ENCODE measurements around the gene FBXW7.
"Not testable (repeated sequence)": the region's sequence is repeated elsewhere in the genome, so short reads cannot be mapped to it uniquely, and the experiment has no call there.

The FBXW7 gene

DNA sequence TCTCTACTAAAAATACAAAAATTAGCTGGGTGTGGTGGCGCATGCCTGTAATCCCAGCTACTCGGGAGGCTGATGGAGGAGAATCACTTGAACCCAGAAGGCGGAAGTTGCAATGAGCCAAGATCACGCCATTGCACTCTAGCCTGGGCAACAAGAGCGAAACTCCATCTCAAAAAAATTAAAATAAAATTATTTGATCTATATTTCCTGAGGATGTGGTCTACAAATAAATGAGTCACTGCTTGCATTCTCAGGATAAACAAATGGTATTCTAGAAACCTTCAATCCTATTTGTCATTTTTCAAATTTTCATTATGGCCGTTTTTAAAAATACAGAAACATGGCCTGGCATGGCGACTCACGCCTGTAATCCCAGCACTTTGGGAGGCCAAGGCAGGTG is 8.6 kb upstream of the FBXW7 start:
- not testable (repeated sequence) for DNase-seq

DNA sequence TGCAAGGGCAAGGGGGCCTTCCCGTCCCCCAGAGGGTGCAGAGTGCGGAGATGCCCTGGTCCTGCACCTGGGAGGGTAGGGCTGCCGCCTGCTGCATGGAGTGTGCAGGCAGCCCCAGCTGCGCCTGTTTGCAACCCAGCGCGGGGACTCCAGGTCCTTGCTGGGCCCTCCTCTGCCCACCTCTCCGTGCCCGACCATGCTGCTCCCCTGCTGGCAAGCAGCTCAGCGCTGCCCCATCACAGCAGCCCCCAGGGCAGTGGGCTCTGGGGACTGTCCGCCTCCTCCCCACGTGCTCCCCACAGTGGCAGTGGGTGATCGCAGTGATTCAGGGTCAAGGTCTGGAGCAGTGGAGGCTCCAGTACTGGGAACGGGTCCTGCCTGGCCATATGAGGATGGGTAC is 5.0 kb upstream of the FBXW7 start:
- DNase-seq, result no peak

- no peak for DNase-seq
Measured at GRCh38 chr4:152540293-152540674, 4.4 kb upstream of the FBXW7 start.

DNA sequence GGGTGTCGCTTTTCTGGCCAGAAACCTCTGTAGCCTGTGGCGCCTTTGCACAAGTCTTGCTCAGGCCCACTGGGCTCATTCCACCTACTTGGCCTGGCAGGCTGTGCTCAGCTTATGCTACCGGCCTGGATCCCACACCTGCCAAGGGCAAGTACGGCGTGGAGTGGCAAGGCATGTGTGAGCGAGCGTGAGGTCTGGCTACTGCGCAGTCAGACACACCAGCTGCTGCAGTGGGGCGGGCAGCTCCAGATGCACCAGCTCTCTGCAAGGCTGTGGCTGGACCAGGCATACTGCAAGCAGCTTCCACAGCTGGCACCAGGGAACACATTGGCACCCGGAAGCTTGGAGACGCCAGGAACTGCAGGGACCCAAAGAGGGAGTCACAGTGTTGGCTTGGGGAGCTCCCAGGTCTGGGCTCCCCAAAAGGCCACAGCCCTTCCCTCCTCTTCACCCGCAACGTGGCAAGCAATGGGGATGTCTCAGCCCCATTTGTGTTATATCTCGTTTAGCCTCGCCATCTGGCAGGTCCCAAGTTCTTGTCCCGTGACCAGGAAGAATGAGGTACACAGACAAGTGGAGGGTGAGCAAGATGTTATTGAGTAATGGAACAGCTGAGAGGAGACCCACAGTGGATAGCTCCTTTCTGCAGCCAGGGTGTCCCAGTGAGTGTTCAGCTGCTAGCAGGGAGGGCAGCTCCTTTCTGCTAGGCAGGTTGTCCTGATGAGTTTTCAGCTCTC is 3.8 kb upstream of the FBXW7 start:
- no peak for DNase-seq

DNA sequence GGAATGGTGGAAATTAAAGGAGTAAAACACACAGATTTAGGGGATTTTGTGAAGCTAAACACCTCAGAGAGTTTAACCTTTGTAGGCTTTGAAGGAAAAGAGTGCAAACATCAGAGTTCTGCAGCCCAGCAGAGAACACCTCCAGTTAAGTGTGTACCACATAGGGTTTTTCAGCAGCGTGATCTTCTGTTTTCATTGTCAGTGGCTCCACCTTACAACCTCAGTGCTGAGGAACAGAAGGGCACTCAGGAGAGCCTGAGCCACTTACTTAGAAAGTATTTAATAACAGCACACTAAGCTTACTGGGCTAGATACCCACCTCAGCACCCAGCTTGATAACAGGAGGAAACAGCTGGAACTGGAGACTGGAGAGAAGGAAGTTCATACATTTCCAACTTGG is 2.0 kb upstream of the FBXW7 start:
- DNase-seq, result no peak

- no peak for DNase-seq
Measured at GRCh38 chr4:152536545-152537182, 772 bp upstream of the FBXW7 start.

DNA sequence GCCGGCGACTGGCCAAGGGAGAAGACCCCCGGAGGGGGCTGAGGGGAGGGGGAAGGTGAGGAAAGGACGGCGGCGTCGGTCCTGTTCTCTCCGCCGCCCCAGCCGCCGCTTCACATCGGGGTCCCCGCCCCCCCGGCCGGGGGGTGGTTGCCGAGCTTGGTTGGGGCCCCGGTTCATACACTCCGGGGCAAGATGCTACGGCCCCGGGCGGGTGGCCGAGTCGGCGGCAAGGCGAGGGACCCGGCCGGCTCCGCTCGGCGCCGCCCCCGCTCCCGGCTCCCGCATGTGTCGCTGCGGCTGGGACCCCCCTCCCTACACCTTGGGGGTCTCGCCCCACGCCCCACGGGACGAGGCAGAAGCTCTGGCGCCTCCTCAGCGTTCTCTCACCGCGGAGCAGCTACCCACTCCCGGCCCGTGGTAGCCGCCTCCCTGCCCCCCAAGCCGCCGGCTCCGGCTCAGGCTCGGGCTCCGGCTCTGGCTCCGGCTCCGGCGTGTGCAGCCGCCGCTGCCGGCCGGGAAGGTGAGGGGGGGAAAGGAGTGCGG is 461 bp downstream of the FBXW7 start:
- DNase-seq, result no peak

DNA sequence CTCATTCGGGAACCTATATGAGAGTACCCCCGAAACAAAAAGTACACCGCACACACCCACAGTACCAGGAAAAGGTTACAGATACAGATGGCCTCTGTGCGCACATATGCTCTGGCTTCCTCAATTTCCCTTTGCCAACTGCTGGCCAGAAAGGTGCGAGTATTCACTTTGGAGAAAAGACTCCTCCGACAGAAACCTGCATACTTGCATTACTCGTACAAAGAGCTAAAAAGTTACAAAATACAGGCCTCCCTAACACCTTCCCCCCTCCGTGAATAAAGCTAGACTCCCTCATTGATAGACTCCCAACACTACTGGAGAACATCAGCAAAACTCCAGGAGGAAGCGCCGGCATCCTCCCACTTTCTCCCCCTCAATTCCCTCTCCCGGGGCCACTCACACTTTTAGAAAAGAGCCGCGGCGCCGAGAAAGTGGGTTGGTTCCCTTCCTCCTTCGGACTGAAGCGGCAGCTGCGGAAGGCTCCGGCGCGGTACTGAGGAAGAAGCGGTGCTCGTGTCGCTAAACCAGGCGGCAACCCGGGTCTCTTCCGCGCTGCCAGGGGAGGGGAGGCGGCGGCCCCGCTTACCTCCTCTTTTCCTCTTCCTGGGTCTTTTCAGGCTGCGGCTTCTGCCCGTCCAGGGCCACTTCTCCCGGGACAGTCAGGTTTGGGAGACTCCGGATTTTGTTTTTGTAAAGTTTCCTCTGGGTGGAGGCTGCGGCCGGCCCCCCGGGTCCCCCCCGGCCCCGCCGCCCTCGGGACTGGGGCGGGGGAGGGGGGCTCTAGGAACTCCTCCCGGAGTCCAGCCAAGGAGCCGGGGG is 1.1 kb downstream of the FBXW7 start:
- no peak for DNase-seq

GRCh38 chr4:152531479-152531878 is 4.4 kb downstream of the FBXW7 start:
- no peak for DNase-seq

GRCh38 chr4:152530600-152530999 is 5.3 kb downstream of the FBXW7 start:
- DNase-seq, result no peak

GRCh38 chr4:152529880-152530279 is 6.0 kb downstream of the FBXW7 start:
- DNase-seq, result no peak

DNA sequence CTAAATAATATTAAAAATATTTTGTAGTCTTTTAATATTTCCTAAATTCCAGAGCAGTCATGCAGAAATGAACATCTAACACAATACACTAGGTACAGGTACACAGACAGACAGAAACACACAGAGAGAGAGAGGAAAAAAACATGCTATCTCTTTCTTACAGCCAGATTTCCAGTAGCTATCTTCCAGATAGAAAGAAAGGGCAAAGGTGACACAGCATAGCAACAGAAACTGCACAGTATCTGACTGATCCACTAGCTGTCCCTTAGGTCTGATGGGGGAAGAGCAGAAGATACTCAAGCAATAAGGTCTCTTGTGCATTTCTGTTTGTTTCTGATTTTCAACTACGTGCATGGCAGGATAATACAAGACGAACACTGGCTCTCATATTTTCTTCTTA is 7.8 kb downstream of the FBXW7 start:
- DNase-seq, result no peak

GRCh38 chr4:152525878-152526277 is 10.0 kb downstream of the FBXW7 start:
- no peak for DNase-seq

GRCh38 chr4:152524427-152524826 is 11.5 kb downstream of the FBXW7 start:
- DNase-seq, result no peak

DNA sequence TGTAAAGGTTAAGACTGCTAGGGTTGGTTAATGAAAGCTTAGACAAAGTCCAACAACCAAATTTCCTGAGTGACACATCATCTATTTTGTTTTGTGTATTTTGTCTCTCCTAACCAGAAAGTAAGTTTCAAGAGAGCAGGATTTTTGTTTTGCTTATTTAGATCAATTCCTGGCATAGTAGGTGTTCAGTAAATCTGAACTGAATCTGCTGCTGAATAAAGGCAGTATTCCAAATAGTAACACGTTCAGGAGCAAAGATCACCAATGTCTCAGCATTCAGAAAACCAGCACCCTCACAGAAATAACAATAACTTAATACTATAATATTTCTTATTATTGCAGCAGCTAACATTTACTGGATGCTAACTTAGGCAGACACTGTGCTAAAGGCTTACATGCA is 12.2 kb downstream of the FBXW7 start:
- DNase-seq, result no peak

DNA sequence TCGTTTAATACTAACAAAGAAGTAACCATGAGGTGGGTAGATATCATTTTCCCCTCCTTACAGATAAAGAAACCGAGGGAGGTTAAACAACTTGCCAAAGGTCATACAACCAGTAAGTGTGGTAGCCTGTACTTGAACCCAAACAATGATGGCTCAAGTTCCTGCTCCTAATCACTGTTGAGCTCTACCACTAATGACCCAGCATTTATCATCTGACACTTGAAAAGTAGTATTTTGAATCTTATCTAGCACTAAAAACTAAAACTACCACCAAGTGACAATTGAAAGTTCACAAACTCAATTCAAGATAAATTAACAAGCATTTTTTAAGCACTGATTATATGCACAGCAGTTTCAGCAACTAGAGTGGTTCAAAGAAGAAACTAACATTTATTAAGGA is 13.1 kb downstream of the FBXW7 start:
- DNase-seq, result no peak

DNA sequence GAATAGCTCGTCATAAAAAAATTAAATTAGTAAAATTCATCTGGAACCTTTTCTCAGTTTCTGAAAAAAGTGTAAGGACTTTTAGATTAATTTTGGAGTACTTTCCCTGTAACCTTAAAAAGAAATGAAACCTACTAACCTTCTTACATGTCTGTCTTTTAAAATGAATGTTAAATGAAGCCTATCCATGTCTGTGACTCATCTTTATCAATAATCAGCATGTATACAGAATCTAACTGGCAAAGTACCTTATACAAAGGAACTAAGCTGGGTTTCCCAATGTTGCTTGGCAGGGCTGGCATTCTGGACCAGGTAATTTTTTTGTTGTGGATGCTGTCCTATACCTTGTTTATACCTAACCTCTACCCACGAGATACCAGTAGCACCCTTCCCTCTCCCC is 13.6 kb downstream of the FBXW7 start:
- DNase-seq, result no peak

- DNase-seq, result no peak
Measured at GRCh38 chr4:152516156-152516555, 19.7 kb downstream of the FBXW7 start.

DNA sequence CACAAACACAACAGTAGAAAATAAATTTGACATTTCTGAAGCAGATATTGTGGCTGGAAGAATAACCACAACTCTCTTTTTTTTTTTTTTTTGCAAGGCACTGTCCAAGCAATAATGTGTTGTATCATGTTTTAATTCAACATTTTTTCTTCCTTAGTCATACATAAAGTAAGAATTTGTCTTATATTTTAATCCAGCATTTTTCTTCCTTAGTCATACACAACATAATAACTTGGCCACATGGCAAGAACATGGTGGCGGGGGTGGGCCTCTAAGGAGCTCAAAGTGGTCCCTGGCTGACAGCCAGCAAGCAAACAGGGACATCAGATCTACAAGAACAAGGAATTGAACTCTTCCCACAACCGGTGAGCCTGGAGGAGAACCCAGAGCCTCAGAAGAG is 20.2 kb downstream of the FBXW7 start:
- no peak for DNase-seq

DNA sequence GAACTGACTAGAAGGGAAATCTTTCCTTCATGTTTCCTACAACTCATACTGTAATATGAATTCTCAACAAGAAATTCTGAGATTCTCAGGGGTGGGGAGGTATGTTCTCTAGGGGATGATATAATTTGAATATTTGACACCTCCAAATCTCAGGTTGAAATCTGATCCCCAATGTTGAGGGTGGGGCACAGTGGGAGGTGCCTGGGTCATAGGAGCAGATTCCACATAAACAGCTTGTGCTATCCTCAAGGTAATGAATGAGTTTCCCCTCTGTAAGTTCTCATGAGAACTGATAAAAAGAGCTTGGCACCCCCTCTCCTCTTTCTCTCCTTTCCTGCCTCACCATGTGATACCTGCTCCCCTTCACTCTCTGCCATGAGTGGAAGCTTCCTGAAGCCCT is 21.5 kb downstream of the FBXW7 start:
- no peak for DNase-seq

- DNase-seq, result no peak
Measured at GRCh38 chr4:152513078-152513477, 22.8 kb downstream of the FBXW7 start.

DNA sequence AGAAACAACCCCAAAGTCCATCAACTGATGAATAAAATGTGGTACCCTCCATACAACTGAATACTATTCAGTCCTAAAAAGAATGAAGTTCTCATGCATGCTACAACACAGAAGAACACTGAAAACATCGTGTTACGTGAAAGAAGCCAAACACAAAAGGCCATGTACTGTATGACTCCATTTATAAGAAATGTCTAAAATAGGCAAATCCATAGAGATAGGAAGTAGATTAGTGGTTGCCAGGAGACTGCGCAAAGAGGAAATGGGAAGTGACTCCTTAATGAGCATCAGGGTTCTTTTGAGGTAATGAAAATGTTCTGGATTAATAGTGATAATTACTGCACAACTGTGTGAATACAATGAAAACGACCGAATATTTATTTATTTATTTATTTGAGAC is 23.4 kb downstream of the FBXW7 start:
- no peak for DNase-seq

DNA sequence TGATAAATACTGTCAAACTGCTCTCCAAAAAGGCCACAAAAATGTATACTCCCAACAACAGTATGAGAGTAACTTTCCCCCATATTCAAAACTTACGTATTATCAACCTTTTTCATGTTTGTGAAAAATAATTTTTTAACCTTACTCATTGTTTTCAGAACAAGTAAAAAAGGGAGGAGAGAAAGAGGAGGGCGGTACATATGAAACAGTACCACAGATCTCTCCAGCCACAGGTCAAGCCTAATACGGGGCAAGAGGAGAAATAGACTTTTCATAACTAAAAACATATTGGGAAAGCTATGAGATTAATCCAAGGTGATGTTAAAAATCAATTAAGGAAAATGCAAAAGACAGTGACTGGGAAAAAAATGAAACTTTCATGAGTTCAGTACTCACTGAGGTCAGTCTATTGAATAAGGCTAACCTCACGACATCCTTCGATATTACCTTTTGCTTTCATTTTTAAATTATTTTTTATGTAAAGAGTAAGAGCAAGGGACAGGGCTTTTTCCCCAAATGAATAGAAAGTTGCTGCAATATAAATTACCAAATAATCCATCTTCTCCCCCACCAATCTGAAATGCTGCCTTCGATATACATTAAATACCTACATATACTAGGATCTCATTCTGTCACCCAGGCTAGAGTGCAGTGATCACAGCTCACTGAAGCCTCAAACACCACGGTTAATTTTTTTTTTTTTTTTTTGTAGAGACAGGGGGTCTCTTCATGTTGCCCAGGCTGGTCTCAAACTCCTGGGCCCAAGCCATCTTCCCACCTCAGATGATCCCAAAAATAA is 25.3 kb downstream of the FBXW7 start:
- no peak for DNase-seq

Measured in DMS153 (cell line).